Panc1 (cell line): ENCODE measurements around the gene DAB1. TPM values are rescaled to one million over a fixed set of nuclear protein-coding genes. Genes with fewer than 3 reads are reported as not detected.

Source experiments
- ATAC-seq: fragments of 200-7000 bp; cut with Tn5 transposase; 2 replicates; pipeline ENCODE4 v1.9.1; 2020; ENCODE audit warnings: mild to moderate bottlenecking, moderate library complexity
- BruUV-seq: library from RNA; stranded (reverse); fragments of 400-500 nt; replicated peaks from 2 replicates; lab custom pipeline; 2021; lab: Mats Ljungman, UMichigan
- CTCF ChIA-PET: fragments of 300-600 bp; sonication (Branson Sonifier 250); formaldehyde crosslinking; loops from one replicate; lab custom pipeline; 2022; ENCODE audit warnings: antibody characterized with exemption; lab: Charles Lee
- POLR2A ChIA-PET: fragments of 300-600 bp; sonication (Branson Sonifier 250); formaldehyde crosslinking; loops from one replicate; lab custom pipeline; 2022; ENCODE audit warnings: antibody characterized with exemption; lab: Charles Lee
- DNase-seq: peaks from one replicate; pipeline ENCODE4 v3.0.0-alpha.2; 2010; ENCODE audit warnings: low read depth, low spot score
- H3K27ac ChIP-seq: 2 replicates; pipeline ENCODE4 v1.5.1; 2011; ENCODE audit warnings: mild to moderate bottlenecking, low read length, inconsistent platforms
- H3K27me3 ChIP-seq: fragments of 200-500 bp; sonication (Bioruptor generic); 2 replicates; pipeline ENCODE4 v1.6.0; 2014; ENCODE audit warnings: low read length, inconsistent platforms; ENCODE audit not compliant: control insufficient read depth, insufficient read depth
- H3K36me3 ChIP-seq: fragments of 200-500 bp; sonication (Bioruptor generic); 2 replicates; pipeline ENCODE4 v1.5.1; 2014; ENCODE audit warnings: inconsistent platforms, mild to moderate bottlenecking, low read length, moderate library complexity; ENCODE audit not compliant: control insufficient read depth, insufficient read depth
- H3K4me1 ChIP-seq: 2 replicates; pipeline ENCODE4 v1.5.1; 2011; ENCODE audit warnings: inconsistent platforms, mild to moderate bottlenecking, low read length, moderate library complexity; ENCODE audit not compliant: control insufficient read depth, insufficient read depth
- H3K4me3 ChIP-seq, 2 experiments: 2 replicates each; pipeline ENCODE4 v1.5.1; 2011 to 2012; ENCODE audit warnings: low read depth in 2 of 2, low read length in 2 of 2, mild to moderate bottlenecking in 2 of 2, inconsistent platforms in 1 of 2, moderate library complexity in 1 of 2
- H3K9me3 ChIP-seq: fragments of 200-500 bp; sonication (Bioruptor generic); 2 replicates; pipeline ENCODE4 v1.5.1; 2014; ENCODE audit warnings: low read depth, mild to moderate bottlenecking, inconsistent platforms, low read length, moderate library complexity; ENCODE audit not compliant: control insufficient read depth, insufficient read depth
- POLR2AphosphoS5 ChIP-seq: IDR thresholded peaks from 2 replicates; pipeline ENCODE4 v1.6.1; 2012; ENCODE audit warnings: mild to moderate bottlenecking, low read depth, low read length, moderate library complexity
- SIN3A ChIP-seq: IDR thresholded peaks from 2 replicates; pipeline ENCODE4 v1.6.1; 2012; ENCODE audit warnings: low read depth, mild to moderate bottlenecking, low read length, moderate library complexity, borderline replicate concordance; ENCODE audit not compliant: insufficient read depth
- TCF7L2 ChIP-seq: IDR thresholded peaks from 2 replicates; pipeline ENCODE4 v1.6.1; 2011; ENCODE audit warnings: mild to moderate bottlenecking, low read depth, low read length, inconsistent platforms
- in situ Hi-C: cut with HindIII; loops from 2 replicates; pipeline ENCODE4 v1.10.0; 2016; ENCODE audit warnings: low sequenced_read_pairs, low pct_unique_long_range_greater_than_20kb
- intact Hi-C: fragments of 100-400 bp; cut with micrococcal nuclease; formaldehyde crosslinking; loops from one replicate; pipeline ENCODE4 v1.10.0; 2022; ENCODE audit not compliant: unreplicated experiment
- total RNA-seq: library from RNA; stranded (reverse); gene quantifications from one replicate; pipeline ENCODE4 v1.2.1, GENCODE V29; 2021; ENCODE audit not compliant: unreplicated experiment
- TF ChIP-seq, protein P1 (sequence below): fragments of 450-650 bp; IDR thresholded peaks from 2 replicates; pipeline ENCODE4 v1.5.1; 2017; ENCODE audit warnings: mild to moderate bottlenecking
- TF ChIP-seq, protein P2 (sequence below), 2 experiments: IDR thresholded peaks; 2 replicates each; pipeline ENCODE4 v1.6.1; 2011 to 2012; ENCODE audit warnings: low read depth in 2 of 2, control low read depth in 1 of 2, low read length in 1 of 2, mild to moderate bottlenecking in 1 of 2, moderate library complexity in 1 of 2; ENCODE audit not compliant: insufficient read depth in 1 of 2

Gene DAB1
- total RNA-seq, 1 experiment from 2014 or later = 0.05 TPM

DNA sequence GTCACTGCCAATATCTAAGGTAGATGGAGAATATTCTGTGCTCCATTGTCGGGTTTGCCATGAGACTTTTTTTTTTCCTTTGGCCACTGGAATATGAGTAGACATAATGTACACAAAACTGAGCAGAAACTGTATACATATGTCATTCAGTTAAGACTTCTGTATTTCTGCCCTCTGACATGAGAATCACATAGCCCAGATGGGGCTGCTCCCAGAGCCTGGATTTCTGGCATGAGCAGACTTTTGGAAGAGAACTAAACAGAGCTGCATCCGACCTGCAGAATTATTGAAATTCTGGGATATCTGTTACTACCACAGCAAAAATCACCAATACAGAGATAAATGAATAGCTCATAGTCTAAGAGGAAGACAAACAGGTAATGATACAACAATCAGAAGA is 62.3 kb downstream of the DAB1 start:
- ChIA-PET POLR2A (no interaction called here), CTCF (no interaction called here)
- BruUV-seq = no TSS peak
- TF ChIP-seq POLR2AphosphoS5 (no peak), SIN3A (no peak), TCF7L2 (no peak)
- TF ChIP-seq, protein P1, sequence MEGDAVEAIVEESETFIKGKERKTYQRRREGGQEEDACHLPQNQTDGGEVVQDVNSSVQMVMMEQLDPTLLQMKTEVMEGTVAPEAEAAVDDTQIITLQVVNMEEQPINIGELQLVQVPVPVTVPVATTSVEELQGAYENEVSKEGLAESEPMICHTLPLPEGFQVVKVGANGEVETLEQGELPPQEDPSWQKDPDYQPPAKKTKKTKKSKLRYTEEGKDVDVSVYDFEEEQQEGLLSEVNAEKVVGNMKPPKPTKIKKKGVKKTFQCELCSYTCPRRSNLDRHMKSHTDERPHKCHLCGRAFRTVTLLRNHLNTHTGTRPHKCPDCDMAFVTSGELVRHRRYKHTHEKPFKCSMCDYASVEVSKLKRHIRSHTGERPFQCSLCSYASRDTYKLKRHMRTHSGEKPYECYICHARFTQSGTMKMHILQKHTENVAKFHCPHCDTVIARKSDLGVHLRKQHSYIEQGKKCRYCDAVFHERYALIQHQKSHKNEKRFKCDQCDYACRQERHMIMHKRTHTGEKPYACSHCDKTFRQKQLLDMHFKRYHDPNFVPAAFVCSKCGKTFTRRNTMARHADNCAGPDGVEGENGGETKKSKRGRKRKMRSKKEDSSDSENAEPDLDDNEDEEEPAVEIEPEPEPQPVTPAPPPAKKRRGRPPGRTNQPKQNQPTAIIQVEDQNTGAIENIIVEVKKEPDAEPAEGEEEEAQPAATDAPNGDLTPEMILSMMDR = no peak
- TF ChIP-seq, protein P2, sequence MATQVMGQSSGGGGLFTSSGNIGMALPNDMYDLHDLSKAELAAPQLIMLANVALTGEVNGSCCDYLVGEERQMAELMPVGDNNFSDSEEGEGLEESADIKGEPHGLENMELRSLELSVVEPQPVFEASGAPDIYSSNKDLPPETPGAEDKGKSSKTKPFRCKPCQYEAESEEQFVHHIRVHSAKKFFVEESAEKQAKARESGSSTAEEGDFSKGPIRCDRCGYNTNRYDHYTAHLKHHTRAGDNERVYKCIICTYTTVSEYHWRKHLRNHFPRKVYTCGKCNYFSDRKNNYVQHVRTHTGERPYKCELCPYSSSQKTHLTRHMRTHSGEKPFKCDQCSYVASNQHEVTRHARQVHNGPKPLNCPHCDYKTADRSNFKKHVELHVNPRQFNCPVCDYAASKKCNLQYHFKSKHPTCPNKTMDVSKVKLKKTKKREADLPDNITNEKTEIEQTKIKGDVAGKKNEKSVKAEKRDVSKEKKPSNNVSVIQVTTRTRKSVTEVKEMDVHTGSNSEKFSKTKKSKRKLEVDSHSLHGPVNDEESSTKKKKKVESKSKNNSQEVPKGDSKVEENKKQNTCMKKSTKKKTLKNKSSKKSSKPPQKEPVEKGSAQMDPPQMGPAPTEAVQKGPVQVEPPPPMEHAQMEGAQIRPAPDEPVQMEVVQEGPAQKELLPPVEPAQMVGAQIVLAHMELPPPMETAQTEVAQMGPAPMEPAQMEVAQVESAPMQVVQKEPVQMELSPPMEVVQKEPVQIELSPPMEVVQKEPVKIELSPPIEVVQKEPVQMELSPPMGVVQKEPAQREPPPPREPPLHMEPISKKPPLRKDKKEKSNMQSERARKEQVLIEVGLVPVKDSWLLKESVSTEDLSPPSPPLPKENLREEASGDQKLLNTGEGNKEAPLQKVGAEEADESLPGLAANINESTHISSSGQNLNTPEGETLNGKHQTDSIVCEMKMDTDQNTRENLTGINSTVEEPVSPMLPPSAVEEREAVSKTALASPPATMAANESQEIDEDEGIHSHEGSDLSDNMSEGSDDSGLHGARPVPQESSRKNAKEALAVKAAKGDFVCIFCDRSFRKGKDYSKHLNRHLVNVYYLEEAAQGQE (IDR thresholded peaks at IDR 0.05; ENCODE audit: insufficient read depth in 1 of 2, low read depth in 2 of 2, low read length in 1 of 2) = no peak
- Histone ChIP-seq H3K27ac (no peak overlapping the region), H3K4me1 (no peaks in the 10 kb centered on the region), H3K9me3 (no peaks in the 10 kb centered on the region), H3K36me3 (no peaks in the 10 kb centered on the region), H3K27me3 (peaks cover 3% of the 10 kb centered on the region; the same call in 1 of the 2 replicates), H3K4me3 (no peak overlapping the region)
- ATAC-seq (no peak), DNase-seq (no peak)
- in situ Hi-C loops = no loop called here
- intact Hi-C loops = no loop called here

DNA sequence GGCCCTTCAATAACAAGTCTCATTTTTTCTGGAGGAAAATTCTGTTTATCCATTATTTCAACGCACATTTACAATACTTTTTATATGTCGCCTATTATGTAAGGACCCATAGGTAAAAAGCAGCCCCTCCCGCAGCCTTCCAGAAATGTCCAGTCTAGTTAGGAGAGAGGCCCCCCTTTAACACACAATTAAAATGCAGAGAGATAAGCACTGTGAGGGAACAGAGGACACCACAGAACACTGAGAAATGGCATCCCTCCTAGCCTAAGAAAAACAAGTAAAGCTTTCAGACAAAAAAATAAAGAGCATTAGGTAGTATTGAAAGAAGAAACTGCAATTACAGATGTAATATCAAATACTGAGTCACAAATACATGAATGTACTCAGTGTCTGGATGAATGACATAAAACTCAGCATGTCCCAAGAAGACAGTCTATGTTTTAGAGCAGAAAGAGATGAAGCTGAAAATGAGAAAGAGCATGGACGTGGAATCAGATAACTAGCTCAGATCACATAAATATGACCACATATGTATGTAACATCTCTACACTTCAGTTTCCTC is 62.9 kb downstream of the DAB1 start:
- no peak overlapping the region for H3K27ac ChIP-seq
- TF ChIP-seq, protein P1 = no peak
- TF ChIP-seq TCF7L2 (no peak), SIN3A (no peak), POLR2AphosphoS5 (no peak)
- TF ChIP-seq, protein P2 (IDR thresholded peaks at IDR 0.05; ENCODE audit: insufficient read depth in 1 of 2, low read depth in 2 of 2, low read length in 1 of 2) = no peak
- H3K4me3 ChIP-seq = no peak overlapping the region
- intact Hi-C loops = no loop called here
- H3K9me3 ChIP-seq = no peaks in the 10 kb centered on the region
- no peaks in the 10 kb centered on the region for H3K4me1 ChIP-seq
- H3K27me3 ChIP-seq = peaks cover 3% of the 10 kb centered on the region; the same call in 1 of the 2 replicates
- ChIA-PET POLR2A (no interaction called here), CTCF (no interaction called here)
- DNase-seq = no peak
- BruUV-seq = no TSS peak
- no peaks in the 10 kb centered on the region for H3K36me3 ChIP-seq
- ATAC-seq = no peak
- in situ Hi-C loops = no loop called here
